Measurements from ENCODE around the gene TGFB1I1.

The TGFB1I1 gene

GRCh38 chr16:31458073-31458843 lies 13.7 kb upstream of the TGFB1I1 start:
- no peak for TF ChIP-seq JUND (IDR thresholded peaks at IDR 0.05; ENCODE audit: low read depth)
- in situ Hi-C loops (cut with HindIII; ENCODE audit: low pct_unique_long_range_greater_than_20kb, low sequenced_read_pairs): no loop called here
- peak in 1 of 2 experiments; percentile 53 for DNase-seq (ENCODE audit: low read depth in 1 of 2, low spot score in 1 of 2)

GRCh38 chr16:31458844-31459686 lies 12.9 kb upstream of the TGFB1I1 start, which contains the start of gene ARMC5:
TSS of gene ARMC5 (plus strand) at chr16:31459501. CDS start at chr16:31459525, 24 bp downstream.
- in situ Hi-C loops (cut with HindIII; ENCODE audit: low pct_unique_long_range_greater_than_20kb, low sequenced_read_pairs): no loop called here

GRCh38 chr16:31459687-31460581 lies 12.0 kb upstream of the TGFB1I1 start:
- DNase-seq (ENCODE audit: low read depth in 1 of 2, low spot score in 1 of 2): peak; percentile 96 to 99
- in situ Hi-C loops (cut with HindIII; ENCODE audit: low pct_unique_long_range_greater_than_20kb, low sequenced_read_pairs): no loop called here
- no peak for TF ChIP-seq JUND (IDR thresholded peaks at IDR 0.05; ENCODE audit: low read depth)

More at GRCh38 chr16:31458844-31459686, 12.9 kb upstream of the TGFB1I1 start, which contains the start of gene ARMC5:
- TF ChIP-seq JUND (IDR thresholded peaks at IDR 0.05; ENCODE audit: low read depth): no peak
- DNase-seq (ENCODE audit: low read depth in 1 of 2, low spot score in 1 of 2): peak; percentile 88 to 99

- in situ Hi-C loops (cut with HindIII; ENCODE audit: low pct_unique_long_range_greater_than_20kb, low sequenced_read_pairs): no loop called here
- DNase-seq (ENCODE audit: low read depth in 1 of 2, low spot score in 1 of 2): peak in 1 of 2 experiments; percentile 39
- no peak for TF ChIP-seq JUND (IDR thresholded peaks at IDR 0.05; ENCODE audit: low read depth)
These were observed 11.4 kb upstream of the TGFB1I1 start for GRCh38 chr16:31460582-31461002.

- in situ Hi-C loops (cut with HindIII; ENCODE audit: low pct_unique_long_range_greater_than_20kb, low sequenced_read_pairs): no loop called here
- no peak for DNase-seq (ENCODE audit: low read depth in 1 of 2, low spot score in 1 of 2)
- TF ChIP-seq JUND (IDR thresholded peaks at IDR 0.05; ENCODE audit: low read depth): no peak
These were observed 10.6 kb upstream of the TGFB1I1 start for GRCh38 chr16:31461201-31461920.

GRCh38 chr16:31461921-31462804 lies 9.8 kb upstream of the TGFB1I1 start:
- in situ Hi-C loops (cut with HindIII; ENCODE audit: low pct_unique_long_range_greater_than_20kb, low sequenced_read_pairs): no loop called here
- TF ChIP-seq JUND (IDR thresholded peaks at IDR 0.05; ENCODE audit: low read depth): no peak
- DNase-seq (ENCODE audit: low read depth in 1 of 2, low spot score in 1 of 2): no peak

GRCh38 chr16:31464348-31464769 lies 7.6 kb upstream of the TGFB1I1 start:
- in situ Hi-C loops (cut with HindIII; ENCODE audit: low pct_unique_long_range_greater_than_20kb, low sequenced_read_pairs): no loop called here
- DNase-seq (ENCODE audit: low read depth in 1 of 2, low spot score in 1 of 2): no peak
- TF ChIP-seq JUND (IDR thresholded peaks at IDR 0.05; ENCODE audit: low read depth): no peak

- in situ Hi-C loops (cut with HindIII; ENCODE audit: low pct_unique_long_range_greater_than_20kb, low sequenced_read_pairs): no loop called here
- TF ChIP-seq JUND (IDR thresholded peaks at IDR 0.05; ENCODE audit: low read depth): no peak
- no peak for DNase-seq (ENCODE audit: low read depth in 1 of 2, low spot score in 1 of 2)
These were observed 7.1 kb upstream of the TGFB1I1 start for GRCh38 chr16:31464781-31465260.

- DNase-seq (ENCODE audit: low read depth in 1 of 2, low spot score in 1 of 2): no peak
- no peak for TF ChIP-seq JUND (IDR thresholded peaks at IDR 0.05; ENCODE audit: low read depth)
- in situ Hi-C loops (cut with HindIII; ENCODE audit: low pct_unique_long_range_greater_than_20kb, low sequenced_read_pairs): no loop called here
These were observed 6.1 kb upstream of the TGFB1I1 start for GRCh38 chr16:31465788-31466370.

- in situ Hi-C loops (cut with HindIII; ENCODE audit: low pct_unique_long_range_greater_than_20kb, low sequenced_read_pairs): no loop called here
- DNase-seq (ENCODE audit: low read depth in 1 of 2, low spot score in 1 of 2): no peak
- no peak for TF ChIP-seq JUND (IDR thresholded peaks at IDR 0.05; ENCODE audit: low read depth)
These were observed 5.5 kb upstream of the TGFB1I1 start for GRCh38 chr16:31466381-31466841.
